T-helper 2 cell treated with Interferon-gamma antibody and Interleukin-4, amounts not matched to agents 5 μg/mL and 100 μg/mL, for 36 hours (primary cell): ENCODE measurements around the gene LRIG2.

Experiments used
- DNase-seq: peaks from one replicate; pipeline ENCODE4 v3.0.0; 2021; ENCODE audit warnings: low spot score
- H3K27ac Mint-ChIP-seq: one replicate; pipeline ENCODE4 v1.8.0; 2021; ENCODE audit warnings: mild to moderate bottlenecking, mixed read lengths
- H3K27me3 Mint-ChIP-seq: one replicate; pipeline ENCODE4 v1.8.0; 2021; ENCODE audit warnings: low read depth, mixed read lengths
- H3K36me3 Mint-ChIP-seq: one replicate; pipeline ENCODE4 v1.8.0; 2021; ENCODE audit warnings: low read depth, mixed read lengths
- H3K4me1 Mint-ChIP-seq: one replicate; pipeline ENCODE4 v1.8.0; 2021; ENCODE audit warnings: low read depth, mixed read lengths
- H3K4me3 Mint-ChIP-seq: one replicate; pipeline ENCODE4 v1.8.0; 2022; ENCODE audit warnings: mild to moderate bottlenecking, moderate library complexity, mixed read lengths
- H3K9me3 Mint-ChIP-seq: one replicate; pipeline ENCODE4 v1.8.0; 2021; ENCODE audit warnings: mixed read lengths

LRIG2 gene

DNA sequence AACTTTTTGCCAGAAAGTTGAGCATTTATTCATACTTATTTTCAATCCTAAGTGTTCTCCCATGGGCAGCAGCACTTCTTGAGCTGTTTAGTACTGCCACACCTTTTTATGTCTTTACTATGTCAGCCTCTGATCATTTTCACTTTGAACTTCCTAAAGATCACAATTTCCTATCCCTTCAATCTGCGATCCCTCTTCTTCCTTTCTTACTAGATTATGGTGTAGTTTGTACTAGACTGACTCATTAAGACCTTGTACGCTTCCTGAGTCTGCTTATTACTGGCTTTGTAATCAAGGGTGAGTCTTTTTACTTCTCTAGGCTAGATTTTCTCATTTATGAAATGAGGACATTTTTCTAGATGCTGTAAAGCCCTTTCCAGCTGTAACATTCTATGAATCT is 55.1 kb downstream of the LRIG2 start:
- H3K27me3 Mint-ChIP-seq, result no peaks in the 10 kb centered on the region
- H3K27ac Mint-ChIP-seq, result no peak overlapping the region
- peaks cover 35% of the 10 kb centered on the region for H3K36me3 Mint-ChIP-seq
- H3K4me1 Mint-ChIP-seq, result peaks cover 14% of the 10 kb centered on the region
- H3K9me3 Mint-ChIP-seq, result no peaks in the 10 kb centered on the region
- DNase-seq, result no peak
- H3K4me3 Mint-ChIP-seq, result no peak overlapping the region

- Mint-ChIP-seq H3K4me1 (peaks cover 17% of the 10 kb centered on the region), H3K27ac (no peak overlapping the region), H3K9me3 (no peaks in the 10 kb centered on the region), H3K36me3 (peaks cover 28% of the 10 kb centered on the region), H3K27me3 (no peaks in the 10 kb centered on the region), H3K4me3 (no peak overlapping the region)
- DNase-seq, result no peak
Observed at GRCh38 chr1:113129529-113130185, 56.7 kb downstream of the LRIG2 start.

DNA sequence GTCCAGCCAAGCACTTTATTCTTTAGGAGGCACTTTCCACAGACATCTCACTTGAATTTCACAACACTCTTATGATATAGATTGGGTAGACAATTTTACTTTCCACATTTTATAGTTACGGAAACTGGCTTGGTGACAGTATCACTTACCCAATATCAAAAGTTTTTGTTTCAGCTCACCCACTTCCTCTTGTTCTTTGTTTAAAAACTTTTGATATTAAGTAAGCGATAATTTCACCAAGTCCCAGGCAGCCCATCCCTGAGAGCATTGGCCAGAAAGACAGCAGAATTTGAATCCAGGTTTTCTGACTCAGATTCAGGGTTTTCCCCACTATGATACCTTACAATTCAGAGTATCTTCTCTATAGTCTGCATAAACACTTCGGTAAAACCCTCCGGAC is 60.0 kb downstream of the LRIG2 start:
- H3K4me1 Mint-ChIP-seq, result peaks cover 16% of the 10 kb centered on the region

DNA sequence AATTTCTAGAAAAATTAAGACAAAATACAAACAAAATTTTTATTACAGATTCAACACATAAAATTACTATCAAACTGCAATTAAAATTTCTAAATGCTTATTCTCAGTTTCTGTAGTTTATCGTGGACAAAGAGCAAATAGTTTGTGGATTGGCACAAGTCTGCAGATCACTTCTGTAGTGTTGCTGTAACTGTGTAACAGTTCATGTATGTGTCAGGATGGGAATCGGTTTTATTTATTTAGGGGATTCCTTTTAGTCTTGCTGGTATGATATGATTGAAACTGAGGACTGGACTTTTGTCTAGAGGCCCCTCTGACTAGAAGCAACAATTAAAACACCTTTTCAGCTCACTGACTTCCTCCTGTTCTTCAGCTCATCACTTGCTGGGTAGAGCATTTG is 60.8 kb downstream of the LRIG2 start:
- Mint-ChIP-seq H3K9me3 (no peaks in the 10 kb centered on the region), H3K27ac (no peak overlapping the region), H3K4me3 (no peak overlapping the region), H3K36me3 (peaks cover 8% of the 10 kb centered on the region), H3K4me1 (peaks cover 14% of the 10 kb centered on the region), H3K27me3 (no peaks in the 10 kb centered on the region)
- no peak for DNase-seq

More for the DNA sequence above, 60.0 kb downstream of the LRIG2 start:
- Mint-ChIP-seq H3K36me3 (peaks cover 12% of the 10 kb centered on the region), H3K27ac (no peak overlapping the region), H3K4me3 (no peak overlapping the region), H3K9me3 (no peaks in the 10 kb centered on the region), H3K27me3 (no peaks in the 10 kb centered on the region)
- peak; percentile 24 for DNase-seq

DNA sequence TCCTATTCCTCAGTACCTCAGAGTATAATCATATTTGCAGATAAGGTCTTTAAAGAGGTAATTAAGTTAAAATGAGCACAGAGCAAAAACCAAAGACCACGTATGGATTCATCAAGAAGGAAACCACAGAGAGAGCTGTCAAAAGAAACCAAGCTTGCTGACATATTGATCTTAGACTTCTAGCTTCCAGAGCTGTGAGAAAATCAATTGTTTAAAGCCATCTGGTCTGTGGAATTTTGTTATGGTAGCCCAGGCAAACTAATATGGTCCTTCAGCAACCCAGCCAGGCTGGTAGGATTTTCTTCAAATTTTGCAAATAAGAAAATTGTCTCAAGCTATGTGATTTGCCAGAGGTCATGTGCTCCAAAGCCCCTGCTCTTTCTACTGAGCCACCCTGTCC is 62.5 kb downstream of the LRIG2 start:
- Mint-ChIP-seq H3K27me3 (no peaks in the 10 kb centered on the region), H3K4me1 (peaks cover 14% of the 10 kb centered on the region), H3K4me3 (no peak overlapping the region), H3K9me3 (no peaks in the 10 kb centered on the region), H3K36me3 (peaks cover 3% of the 10 kb centered on the region), H3K27ac (no peak overlapping the region)
- DNase-seq, result no peak

DNA sequence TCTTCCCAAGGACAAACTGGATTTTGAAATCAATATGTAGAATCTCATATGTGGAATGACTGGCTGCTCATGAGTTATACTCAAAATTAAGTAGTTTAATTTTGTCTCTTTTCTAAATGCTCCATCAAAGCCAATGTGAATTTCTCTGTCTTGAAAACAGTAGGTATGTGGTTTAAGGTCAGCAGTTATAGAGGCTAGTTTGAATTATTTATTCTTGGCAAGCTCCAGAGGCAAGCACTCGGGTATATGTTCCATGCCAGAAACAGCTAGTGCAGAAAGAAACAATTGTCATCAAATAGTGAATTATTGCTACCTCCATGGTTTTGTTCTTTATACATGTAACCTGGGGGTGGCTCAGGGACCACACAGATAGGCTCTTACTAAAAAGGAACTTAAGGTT is 63.5 kb downstream of the LRIG2 start:
- H3K36me3 Mint-ChIP-seq, result peaks cover 3% of the 10 kb centered on the region
- H3K4me3 Mint-ChIP-seq, result no peak overlapping the region
- no peaks in the 10 kb centered on the region for H3K27me3 Mint-ChIP-seq
- H3K9me3 Mint-ChIP-seq, result no peaks in the 10 kb centered on the region
- H3K4me1 Mint-ChIP-seq, result peaks cover 21% of the 10 kb centered on the region
- H3K27ac Mint-ChIP-seq, result no peak overlapping the region
- no peak for DNase-seq

GRCh38 chr1:113137563-113137962 is 64.6 kb downstream of the LRIG2 start:
- no peaks in the 10 kb centered on the region for H3K27me3 Mint-ChIP-seq
- H3K27ac Mint-ChIP-seq, result no peak overlapping the region
- H3K4me3 Mint-ChIP-seq, result no peak overlapping the region
- no peak for DNase-seq
- H3K36me3 Mint-ChIP-seq, result peaks cover 2% of the 10 kb centered on the region
- peaks cover 22% of the 10 kb centered on the region for H3K4me1 Mint-ChIP-seq
- H3K9me3 Mint-ChIP-seq, result no peaks in the 10 kb centered on the region

GRCh38 chr1:113138778-113139177 is 65.8 kb downstream of the LRIG2 start:
- DNase-seq, result no peak
- Mint-ChIP-seq H3K36me3 (peaks cover 2% of the 10 kb centered on the region), H3K27ac (no peak overlapping the region), H3K9me3 (no peaks in the 10 kb centered on the region), H3K4me3 (no peak overlapping the region), H3K4me1 (peaks cover 25% of the 10 kb centered on the region), H3K27me3 (no peaks in the 10 kb centered on the region)

- H3K4me3 Mint-ChIP-seq, result no peak overlapping the region
- no peaks in the 10 kb centered on the region for H3K27me3 Mint-ChIP-seq
- no peaks in the 10 kb centered on the region for H3K9me3 Mint-ChIP-seq
- H3K4me1 Mint-ChIP-seq, result peaks cover 22% of the 10 kb centered on the region
- H3K27ac Mint-ChIP-seq, result no peak overlapping the region
- no peak for DNase-seq
- no peaks in the 10 kb centered on the region for H3K36me3 Mint-ChIP-seq
Observed at GRCh38 chr1:113140176-113140575, 67.2 kb downstream of the LRIG2 start.

DNA sequence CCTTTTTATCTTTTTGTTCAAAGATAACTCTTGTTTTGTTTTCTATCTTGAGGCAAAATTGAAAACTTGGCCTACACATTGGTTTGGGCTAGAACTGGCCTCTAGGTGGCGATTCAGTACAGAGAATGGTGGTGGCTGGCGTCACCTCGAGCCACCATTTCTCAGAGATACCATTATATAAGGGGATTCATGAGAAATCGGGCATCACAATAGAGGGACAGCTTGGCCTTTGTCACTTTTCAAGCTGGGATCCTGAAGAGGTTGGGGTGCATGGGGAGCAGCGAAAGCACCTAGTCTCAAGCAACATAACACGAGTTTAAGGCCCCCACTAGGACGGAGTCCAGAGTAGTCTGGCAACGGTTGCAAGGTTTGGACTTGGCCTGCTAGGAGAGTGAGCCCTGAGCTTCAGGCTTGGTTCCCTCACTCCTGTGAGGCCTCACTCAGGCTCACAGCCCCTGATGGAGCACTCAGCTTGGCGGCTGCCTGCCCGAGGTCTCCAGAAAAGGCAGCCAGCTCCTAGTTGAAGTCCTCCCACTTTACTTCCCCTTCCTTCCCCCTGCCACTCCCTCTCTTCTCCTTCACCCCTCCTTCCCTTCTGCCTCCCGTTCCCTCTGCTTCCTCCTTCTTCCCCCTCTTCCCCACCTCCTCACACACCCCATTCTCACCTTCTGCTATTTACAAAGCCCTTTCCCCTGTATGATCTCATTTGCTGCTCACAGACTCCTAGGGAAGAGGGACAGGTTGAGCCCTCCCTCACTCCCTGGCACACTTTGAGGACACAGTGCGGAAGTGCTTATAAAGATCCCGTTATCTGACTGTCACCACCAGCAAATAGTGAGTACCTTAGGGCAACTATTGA is 67.8 kb downstream of the LRIG2 start:
- Mint-ChIP-seq H3K27ac (no peak overlapping the region), H3K4me1 (peaks cover 23% of the 10 kb centered on the region), H3K9me3 (no peaks in the 10 kb centered on the region), H3K36me3 (no peaks in the 10 kb centered on the region), H3K27me3 (no peaks in the 10 kb centered on the region), H3K4me3 (no peak overlapping the region)
- DNase-seq, result peak; percentile 25

DNA sequence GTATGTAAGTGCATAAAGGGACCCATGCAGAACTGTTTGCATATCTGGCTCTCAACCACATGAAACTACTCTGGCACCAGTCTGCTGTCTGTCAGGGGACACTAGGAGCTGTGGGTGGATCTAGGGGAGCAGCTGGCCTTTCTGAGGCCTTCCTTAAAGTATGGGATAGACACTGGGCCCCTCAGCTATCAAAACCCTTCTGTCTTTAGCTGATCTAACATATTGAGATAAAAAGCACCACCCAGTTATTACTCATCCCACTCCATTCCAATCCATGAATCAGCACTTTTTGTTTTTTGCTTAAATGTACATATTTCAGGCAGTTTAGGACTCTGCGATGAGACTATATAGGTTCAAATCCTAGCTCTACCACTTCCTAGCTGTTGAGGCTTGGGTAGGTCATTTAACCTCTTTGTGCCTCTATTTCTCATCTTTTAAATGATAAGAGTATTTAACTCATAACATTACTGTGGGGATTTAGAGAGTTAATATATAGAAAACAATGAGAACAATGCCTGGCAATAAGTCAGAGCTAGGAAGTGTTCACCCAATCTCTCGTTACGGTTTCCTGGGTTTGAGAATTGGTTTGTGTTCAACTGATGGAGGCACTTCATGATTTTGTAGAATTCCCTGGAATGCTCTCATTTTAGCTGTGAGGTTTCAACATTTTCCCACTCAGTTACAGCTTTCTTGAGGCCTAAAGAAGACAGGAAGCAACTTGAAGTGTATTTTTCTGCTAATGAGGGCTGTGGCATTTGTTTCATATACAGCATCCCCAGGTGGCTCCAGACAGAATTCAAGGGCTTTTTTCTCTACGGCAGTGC is 68.9 kb downstream of the LRIG2 start:
- Mint-ChIP-seq H3K4me3 (peak overlapping the region; percentile 9), H3K4me1 (peaks cover 31% of the 10 kb centered on the region), H3K27me3 (no peaks in the 10 kb centered on the region), H3K27ac (no peak overlapping the region), H3K36me3 (no peaks in the 10 kb centered on the region), H3K9me3 (no peaks in the 10 kb centered on the region)
- DNase-seq, result no peak

DNA sequence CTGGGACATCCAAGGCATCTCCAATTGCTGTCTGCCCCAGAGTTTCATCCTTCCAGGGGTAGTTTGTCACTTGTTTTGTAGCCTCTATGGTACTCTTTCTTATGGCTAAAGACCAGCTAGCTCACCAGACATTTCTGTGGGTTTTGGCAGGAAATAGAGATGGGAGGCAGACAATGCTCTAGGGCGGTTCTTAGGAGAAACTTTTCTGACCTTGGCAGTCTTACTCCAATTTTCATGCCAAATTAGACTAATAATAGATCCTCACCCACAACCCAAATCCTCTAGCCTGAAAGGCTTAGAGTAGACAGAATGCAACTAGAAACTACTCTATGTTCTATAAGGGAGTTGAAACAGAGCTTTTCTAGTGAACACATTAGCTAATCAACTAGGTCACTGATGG is 69.8 kb downstream of the LRIG2 start:
- H3K4me1 Mint-ChIP-seq, result peaks cover 39% of the 10 kb centered on the region
- H3K27ac Mint-ChIP-seq, result no peak overlapping the region
- H3K36me3 Mint-ChIP-seq, result no peaks in the 10 kb centered on the region
- no peak for DNase-seq
- peak overlapping the region; percentile 9 for H3K4me3 Mint-ChIP-seq
- H3K9me3 Mint-ChIP-seq, result no peaks in the 10 kb centered on the region
- H3K27me3 Mint-ChIP-seq, result no peaks in the 10 kb centered on the region

DNA sequence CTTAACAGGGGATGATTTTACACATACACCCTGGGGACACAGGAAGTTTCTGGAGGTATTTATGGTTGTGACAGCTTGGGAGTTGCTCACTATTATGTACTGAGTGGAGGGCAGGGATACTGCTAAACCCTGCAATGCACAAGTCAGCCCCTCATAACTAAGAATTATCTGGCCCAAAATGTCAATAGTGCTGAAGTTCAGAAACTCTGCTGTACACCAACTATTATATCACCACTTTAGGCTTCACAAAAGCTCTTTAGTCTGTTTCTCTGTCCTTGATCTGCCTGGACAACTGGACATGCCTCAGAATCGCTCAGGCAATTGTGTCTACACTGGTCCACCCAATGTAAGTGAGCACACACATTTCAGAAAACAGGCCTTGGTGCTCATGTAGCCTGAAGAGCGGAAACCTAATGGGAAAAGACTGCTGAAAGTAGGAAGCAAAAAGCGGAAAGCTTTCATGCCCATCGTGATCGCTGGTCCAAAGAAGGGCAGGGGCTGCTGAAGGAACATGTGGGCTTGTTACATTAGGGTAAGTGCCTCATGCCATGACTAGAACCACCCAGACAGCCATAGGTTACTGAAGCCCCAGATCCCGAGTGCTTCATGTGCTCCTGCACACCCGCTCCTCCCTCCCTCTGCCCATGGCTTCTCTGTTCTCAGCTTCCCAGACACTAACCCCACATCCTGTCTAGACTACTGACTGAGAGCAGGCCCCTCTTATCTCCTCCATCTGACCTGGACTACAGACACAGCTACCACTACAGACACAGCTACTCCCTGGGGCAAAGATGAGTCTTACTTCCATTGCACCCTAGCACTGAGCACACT is 73.5 kb downstream of the LRIG2 start:
- peak overlapping the region; percentile 22 for H3K4me3 Mint-ChIP-seq
- DNase-seq, result peak; percentile 30
- H3K27me3 Mint-ChIP-seq, result no peaks in the 10 kb centered on the region
- no peaks in the 10 kb centered on the region for H3K9me3 Mint-ChIP-seq
- no peak overlapping the region for H3K27ac Mint-ChIP-seq
- no peaks in the 10 kb centered on the region for H3K36me3 Mint-ChIP-seq
- H3K4me1 Mint-ChIP-seq, result peaks cover 33% of the 10 kb centered on the region
